LNCAP (cell line): ENCODE measurements around the gene RAG1.

Experiments used
- CTCF ChIP-seq: fragments of 450-650 bp; IDR thresholded peaks from 2 replicates; pipeline ENCODE4 v1.5.1; 2017; ENCODE audit warnings: mild to moderate bottlenecking

RAG1 gene

GRCh38 chr11:36594316-36594989 lies 26.6 kb downstream of the RAG1 start, which contains the start of gene IFTAP:
Gene IFTAP, plus strand, starts transcription at chr11:36594502. Its CDS starts 15,602 bp downstream, at chr11:36610104.
- no peak for TF ChIP-seq CTCF

GRCh38 chr11:36596880-36597279 lies 29.1 kb downstream of the RAG1 start:
- no peak for TF ChIP-seq CTCF

- TF ChIP-seq CTCF, result no peak
Observed at GRCh38 chr11:36598051-36598450, 30.2 kb downstream of the RAG1 start, which contains the start of gene RAG2. Gene RAG2, minus strand, starts transcription at chr11:36598236. Its CDS starts 4,068 bp downstream, at chr11:36594168.

- no peak for TF ChIP-seq CTCF
Observed at GRCh38 chr11:36600180-36600579, 32.4 kb downstream of the RAG1 start.

GRCh38 chr11:36601155-36601554 lies 33.3 kb downstream of the RAG1 start:
- no peak for TF ChIP-seq CTCF

- no peak for TF ChIP-seq CTCF
Observed at GRCh38 chr11:36602135-36602534, 34.3 kb downstream of the RAG1 start.

GRCh38 chr11:36605221-36606216 lies 37.7 kb downstream of the RAG1 start:
- TF ChIP-seq CTCF, result no peak
